GM18505 (cell line): ENCODE data around the gene S100A4.

Source experiments
- ATAC-seq: cut with Tn5 transposase; IDR thresholded peaks from one replicate; pipeline ENCODE4 v1.9.1; 2021; ENCODE audit not compliant: unreplicated experiment
- POLR2A ChIP-seq: IDR thresholded peaks from 4 replicates; pipeline ENCODE4 v1.6.1; 2011; ENCODE audit warnings: borderline replicate concordance; ENCODE audit not compliant: insufficient read depth, insufficient read length; ENCODE audit errors: extremely low read depth

Gene S100A4

GRCh38 chr1:153507926-153508583, 37.6 kb downstream of the S100A4 start:
- TF ChIP-seq POLR2A, result no peak
- no peak for ATAC-seq

- no peak for TF ChIP-seq POLR2A
- no peak for ATAC-seq
These were observed 38.7 kb downstream of the S100A4 start for GRCh38 chr1:153506831-153507413.

GRCh38 chr1:153506386-153506785, 39.2 kb downstream of the S100A4 start:
- ATAC-seq, result no peak
- TF ChIP-seq POLR2A, result no peak

GRCh38 chr1:153505576-153505975, 40.0 kb downstream of the S100A4 start:
- ATAC-seq, result no peak
- no peak for TF ChIP-seq POLR2A

GRCh38 chr1:153503766-153504165, 41.8 kb downstream of the S100A4 start:
- TF ChIP-seq POLR2A, result no peak
- no peak for ATAC-seq

GRCh38 chr1:153498746-153499145, 46.9 kb downstream of the S100A4 start:
- ATAC-seq, result no peak
- no peak for TF ChIP-seq POLR2A

GRCh38 chr1:153495536-153495935, 50.1 kb downstream of the S100A4 start:
- no peak for TF ChIP-seq POLR2A
- ATAC-seq, result no peak

GRCh38 chr1:153494976-153495535, 50.5 kb downstream of the S100A4 start:
- no peak for ATAC-seq
- no peak for TF ChIP-seq POLR2A
